SKM-1 treated with dmso at 0.1 percent for 144 hours (cell line): ENCODE results near the gene SH3RF3.
A peak's percentile ranks its signal among the peaks of the same experiment; 100 is the strongest.

ENCODE experiments used
- DNase-seq: peaks from one replicate; lab custom pipeline; 2025; ENCODE audit not compliant: unreplicated experiment; lab: John Stamatoyannopoulos, UW

The SH3RF3 gene

DNA sequence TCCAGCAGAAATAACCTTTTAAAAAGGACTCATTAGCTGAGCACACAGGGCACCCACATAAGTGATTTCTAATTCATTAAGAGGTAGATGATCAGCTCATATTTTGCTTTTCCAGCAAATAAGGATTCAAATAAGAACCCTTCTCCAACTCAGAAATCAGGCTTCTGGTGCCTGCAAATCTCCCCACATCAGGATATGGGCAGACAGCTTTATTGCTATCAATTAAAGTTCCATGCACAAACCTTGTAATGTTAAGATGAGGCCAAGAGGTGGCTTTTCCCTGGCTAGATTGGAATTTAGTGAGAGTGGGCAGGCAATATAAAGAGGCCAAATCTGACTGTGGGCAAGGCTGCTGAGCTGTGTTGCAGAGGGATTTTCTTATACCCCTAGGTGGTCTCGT lies 193.6 kb downstream of the SH3RF3 start:
- DNase-seq: no peak

DNA sequence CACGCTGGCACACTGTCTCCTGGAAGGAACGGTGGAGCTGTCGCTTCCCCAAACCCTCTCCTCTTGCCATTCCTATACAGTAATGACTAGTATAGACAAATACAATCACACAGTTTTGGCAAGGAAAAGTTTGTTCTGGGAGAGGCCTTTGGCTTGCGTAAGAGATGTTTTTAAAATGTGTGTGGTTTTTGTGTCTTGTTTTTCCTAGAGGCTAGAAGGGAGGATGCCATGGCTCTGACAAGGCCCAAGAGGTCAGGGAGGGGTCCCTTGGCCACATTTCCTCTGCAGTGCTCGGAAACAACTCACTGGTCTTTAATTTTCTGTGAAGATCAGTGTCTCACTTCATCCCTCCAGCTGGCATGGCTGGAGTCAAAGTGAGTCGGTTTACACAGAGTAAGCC lies 195.9 kb downstream of the SH3RF3 start:
- DNase-seq: no peak

DNA sequence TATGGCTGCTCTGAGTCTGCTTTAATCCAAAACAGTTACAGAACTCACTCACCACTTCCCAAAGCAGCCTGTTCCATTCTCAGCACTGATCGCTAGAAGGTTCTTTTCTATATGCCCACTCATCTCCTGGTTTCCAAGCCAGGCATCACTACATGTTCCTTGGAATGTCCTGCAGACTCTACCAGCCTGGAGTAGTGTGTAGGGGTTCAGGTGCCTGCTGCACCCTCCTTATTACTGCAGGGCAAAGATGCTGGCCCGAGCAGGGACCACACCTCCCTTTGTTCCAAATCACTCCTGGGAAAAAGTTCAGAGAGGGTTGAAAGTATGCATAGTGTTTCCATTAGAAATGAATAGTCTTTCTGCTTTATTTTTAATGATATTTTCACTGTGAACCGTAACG lies 196.6 kb downstream of the SH3RF3 start:
- no peak for DNase-seq

DNA sequence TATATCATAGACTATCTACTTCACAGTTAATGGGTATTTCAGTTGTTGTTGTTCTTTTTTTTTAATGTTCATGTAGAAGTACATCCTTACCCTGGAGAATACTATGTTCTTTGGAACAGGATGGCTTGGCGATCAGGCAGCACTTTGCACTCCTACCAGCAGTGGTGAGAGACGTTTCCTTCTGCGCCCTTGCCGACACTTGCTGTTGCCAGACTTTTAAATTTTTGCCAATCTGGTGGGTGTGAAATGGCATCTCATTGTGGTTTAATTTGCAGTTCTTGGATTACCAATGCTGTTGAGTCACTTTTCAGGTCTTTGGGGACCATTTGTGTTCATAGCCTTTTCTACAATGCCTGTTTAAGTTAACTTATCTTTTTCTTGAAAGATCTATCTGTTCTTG lies 197.3 kb downstream of the SH3RF3 start:
- DNase-seq: no peak

DNA sequence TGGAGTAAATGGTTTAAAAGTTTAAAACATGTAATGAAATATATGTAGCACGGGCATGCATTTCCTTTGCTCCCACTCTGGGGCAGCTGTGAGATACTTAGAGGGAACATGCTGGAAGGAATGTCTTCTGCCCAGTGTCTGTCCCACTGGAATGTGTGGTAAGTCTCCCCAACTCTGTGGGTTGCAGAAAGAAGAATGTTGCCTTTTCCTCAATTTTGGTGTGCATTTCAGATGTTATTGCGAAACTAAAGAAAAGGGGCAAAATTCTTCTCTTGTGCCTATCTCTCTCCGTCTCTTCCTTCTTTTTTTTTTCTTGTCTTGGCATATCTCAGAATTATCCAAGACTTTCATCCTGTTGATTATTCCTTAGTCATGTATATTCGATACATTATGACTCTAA lies 201.1 kb downstream of the SH3RF3 start:
- no peak for DNase-seq

DNA sequence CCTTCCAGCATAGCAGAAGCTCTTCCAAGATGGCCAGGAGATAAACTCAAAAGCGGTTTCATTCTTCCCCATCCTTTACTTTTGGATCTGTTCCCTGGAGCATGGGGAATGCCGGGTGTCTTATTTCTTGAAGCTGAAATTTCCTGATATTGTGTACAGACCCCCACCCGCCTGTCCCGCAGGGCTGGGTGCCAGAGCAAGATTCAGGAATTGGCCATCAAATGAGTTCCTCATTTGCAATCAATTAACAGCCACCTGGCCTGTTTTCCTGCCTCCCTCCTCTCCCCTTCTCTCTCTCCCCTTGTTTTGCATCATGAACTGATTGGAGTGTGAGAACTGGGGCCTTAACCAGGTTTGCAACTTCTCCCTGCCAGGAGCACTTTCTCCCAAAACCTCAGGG lies 202.1 kb downstream of the SH3RF3 start:
- no peak for DNase-seq

DNA sequence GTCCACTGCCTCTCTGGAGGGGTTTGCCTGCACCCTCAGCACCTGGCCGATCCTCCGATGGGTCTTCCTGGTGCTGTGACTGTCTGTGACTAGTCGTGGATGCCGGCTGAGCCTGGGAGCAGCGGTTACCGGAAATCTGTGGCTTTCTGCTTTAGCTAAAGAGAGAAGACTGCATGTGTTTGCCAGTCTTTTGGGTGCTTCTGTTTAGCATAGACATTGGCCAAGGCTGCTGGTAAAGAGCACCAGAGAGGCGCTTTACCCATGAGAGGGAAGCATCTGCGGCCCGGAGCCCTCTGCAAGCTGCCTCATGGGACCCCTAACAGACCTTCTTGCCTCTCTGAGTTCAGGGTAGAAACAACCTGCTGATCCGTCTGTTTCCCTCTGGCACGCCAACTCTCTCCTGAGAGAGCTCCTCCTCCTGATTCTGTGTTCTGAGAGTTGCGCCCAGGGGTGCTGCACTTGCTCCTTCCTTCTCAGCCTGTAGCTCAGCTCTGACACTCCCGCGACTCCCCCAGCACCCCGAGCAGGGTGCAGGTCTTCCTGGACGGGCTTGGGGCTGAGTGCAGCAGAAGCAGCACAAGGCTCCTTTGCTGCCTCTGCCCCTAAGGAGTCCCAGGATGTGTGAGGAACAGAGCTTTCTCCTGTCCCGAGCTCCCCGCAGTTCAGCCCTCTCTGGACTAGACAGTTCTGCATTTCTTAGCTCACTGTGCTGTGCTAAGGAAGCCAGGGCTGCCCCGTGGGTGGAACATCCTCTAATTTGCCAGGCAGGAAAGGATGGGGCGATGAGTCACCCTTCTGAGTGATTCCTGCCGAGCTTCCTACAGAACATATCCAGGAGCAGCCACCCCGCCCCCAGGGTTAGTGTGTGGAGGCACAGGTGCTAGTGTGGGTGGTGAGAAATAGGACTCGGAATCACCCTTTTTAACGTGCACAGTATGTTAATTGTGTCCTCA lies 203.2 kb downstream of the SH3RF3 start:
- DNase-seq: peak; percentile 68

DNA sequence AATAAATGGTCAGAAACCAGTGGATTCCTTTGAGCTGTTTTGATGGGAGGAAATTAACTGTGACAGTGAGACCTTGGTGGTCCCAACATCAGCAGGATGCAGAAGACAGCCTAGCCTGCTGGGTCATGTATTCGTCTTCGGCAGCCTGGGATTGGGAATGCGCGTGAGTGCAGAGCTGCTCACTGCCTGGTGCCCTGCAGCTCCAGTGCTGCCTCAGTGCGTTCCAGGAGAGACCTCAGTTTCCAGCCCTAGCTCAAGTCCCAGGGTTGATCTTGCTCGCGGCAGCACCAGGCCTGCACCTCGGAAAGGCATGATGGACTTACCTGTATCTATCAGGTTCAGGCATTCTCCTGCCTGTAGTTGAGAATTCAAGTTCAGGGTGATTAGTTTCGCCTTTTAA lies 203.9 kb downstream of the SH3RF3 start:
- no peak for DNase-seq

DNA sequence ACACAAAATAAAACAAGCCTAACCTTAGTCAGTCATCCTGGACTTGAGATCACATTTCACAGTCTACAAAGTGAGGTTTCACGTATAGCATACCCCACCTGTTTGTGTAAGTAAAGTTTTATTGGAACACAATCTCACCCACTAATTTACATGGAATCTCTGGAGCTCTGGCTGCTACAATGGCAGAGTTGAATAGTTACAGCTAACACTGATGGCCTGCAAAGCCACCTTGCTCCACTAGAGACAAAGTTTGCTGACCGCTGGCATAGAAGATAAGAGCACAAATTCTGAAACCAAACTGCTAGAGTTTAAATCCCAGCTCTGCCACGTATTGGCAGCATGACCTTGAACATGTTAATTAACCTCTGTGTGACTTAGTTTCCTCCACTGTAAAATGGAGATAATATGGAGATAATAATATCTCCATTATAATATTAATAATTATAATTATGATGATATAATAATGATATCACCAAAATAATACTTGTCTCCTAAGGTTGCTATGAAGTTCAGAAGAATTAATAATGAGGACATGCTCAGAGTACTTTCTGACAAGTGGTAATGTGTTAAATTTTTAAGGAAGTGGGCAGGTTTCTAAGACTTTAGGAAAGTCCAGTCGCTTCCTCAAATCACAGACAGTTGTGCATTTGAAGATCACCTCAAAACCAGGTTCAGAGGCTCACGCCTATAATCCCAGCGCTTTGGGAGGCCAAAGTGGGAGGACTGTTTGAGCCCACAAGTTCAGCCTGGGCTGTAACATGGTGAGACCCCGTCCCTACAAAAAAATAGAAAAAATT lies 204.6 kb downstream of the SH3RF3 start:
- peak; percentile 55 for DNase-seq

DNA sequence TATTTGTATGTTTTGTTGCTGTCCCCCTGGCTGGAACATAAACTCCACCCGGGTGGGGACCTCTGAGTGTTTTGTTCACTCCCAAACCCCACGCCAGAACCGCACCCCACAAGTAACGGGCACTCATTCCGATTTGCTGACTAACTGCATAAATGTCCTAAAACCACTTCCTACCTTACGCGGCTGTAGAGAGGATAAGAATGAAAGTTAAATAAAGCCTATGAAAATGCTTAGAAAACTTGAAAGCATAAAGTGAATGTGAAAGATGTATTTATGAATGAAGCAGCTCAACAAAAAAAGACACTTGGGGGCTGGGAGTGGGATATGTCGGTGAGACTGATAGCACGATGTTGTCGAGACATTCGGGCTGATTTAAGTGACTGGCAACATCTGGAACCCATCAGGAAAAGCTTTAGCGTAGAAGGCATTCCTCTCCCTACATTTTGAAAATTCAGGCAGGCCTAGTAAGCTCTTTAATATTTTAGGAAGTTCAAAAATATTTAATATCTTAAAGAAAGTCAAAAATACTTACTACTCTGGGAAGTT lies 206.7 kb downstream of the SH3RF3 start:
- DNase-seq: no peak

DNA sequence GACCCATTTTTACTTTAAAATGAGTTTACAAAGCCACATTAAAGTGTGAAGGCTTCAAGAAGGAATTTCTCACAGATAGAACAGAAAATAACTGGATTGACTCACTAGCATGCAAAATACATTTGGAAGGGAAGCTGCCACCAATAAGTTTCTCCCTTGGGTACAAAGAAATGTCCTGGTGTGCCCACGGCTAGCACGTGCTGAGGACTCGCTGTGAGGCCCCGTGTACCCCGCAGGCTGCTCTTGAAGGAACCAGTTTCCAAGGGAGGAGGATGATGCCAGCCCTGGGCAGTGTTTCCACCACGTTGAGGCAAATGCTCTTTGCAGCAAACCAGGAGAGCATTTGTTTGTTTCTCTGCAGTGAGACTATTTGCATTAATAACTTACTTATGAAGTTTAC lies 207.3 kb downstream of the SH3RF3 start:
- DNase-seq: no peak

DNA sequence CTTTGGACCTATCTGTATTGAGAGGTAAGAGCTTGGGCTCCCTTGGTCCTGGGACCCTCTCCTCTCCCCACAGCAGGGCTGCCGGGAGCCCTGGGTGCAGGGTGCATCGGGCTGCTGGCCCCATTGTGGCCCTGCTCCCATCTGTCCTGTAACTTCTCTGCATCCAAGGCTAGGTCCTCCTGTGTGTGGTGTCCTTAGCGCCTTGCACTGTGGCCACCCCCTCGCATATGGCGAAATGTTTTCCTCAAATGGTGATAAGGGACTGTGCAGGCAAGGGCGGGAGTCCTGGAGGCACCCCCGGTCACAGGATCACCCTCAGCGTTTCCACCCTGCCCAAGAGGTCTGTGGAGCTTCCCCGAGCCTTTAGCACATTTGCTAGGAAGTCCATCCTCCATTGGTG lies 208.2 kb downstream of the SH3RF3 start:
- no peak for DNase-seq

DNA sequence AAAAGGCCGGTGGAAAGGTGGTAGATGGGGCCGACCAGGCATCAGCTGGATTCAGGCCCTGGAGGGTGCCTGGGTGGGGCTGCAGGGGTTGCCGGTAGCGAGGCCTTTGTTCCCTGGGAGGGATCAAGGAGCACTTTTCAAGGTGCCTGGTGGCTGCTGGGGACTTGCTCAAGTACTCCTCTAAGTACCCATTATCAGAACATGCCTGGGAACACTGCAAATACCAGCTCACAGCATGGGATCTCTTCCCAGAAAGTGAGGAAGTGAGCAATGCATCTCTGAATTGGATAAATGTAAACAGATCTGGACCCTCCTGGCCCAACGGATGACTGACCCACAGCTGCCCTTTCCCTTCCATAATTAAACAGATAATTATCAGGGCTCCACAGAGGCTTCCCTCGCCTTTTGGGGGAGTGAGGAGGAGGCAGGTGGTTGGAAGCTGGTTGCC lies 210.5 kb downstream of the SH3RF3 start:
- DNase-seq: no peak

DNA sequence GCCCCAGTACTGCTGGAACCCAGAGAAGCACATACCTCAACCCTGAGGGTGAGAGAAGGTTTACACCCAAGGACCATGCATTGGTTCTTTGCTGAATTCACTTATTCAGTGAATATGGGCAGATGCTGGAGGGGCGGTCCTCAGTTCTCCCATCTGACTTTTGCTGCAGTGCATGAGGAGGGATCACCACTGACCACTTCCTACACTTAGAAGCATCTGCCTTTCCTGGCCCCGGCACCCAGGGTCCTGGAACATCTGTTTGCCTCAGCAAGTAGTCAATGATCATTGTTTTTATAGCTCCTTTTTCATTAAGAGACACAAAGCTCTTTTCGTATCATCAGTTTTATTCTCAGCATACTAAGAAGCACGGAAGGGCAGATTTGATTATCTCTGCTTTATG lies 211.4 kb downstream of the SH3RF3 start:
- DNase-seq: no peak

DNA sequence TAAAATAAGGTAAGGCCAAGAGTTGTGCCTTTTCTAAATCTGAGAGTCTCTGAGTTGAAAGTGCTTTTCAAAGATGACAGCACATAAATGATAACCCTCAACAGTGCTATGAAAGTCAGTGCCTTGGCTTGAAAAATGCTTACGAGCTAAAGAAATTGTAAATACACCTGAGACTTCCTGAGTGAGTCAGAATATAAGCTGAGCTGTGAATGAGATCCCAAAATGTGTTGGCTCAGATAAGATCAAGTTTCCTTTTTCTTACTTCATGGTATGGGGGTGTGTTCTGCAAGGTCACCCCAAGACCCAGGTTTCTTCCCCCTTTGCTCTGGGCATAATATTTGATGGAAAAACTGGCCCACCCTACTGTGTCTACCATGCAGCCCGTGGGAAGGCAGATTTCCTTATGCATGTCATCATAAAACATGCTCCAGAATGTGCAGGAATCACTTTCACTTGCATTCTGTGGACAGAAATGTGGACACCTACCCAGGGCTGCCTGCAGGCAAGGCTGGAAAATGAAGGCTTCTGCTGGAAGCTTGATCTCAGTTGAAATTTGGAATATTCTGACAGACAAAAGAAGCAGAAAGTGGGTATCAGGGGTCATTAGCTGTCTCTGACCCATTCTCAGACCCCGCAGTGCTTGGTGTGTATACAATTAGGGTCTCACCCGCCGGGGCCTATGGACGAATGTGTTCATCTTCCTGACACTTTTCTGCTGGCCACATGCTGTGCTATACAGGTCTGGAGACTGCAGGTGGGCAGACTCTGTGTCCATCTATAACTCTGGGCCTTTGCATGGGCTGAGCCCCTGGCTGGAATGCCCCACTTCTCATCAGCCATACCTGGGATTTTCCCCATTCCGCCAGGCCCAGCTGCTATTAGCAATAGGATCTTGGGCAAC lies 212.6 kb downstream of the SH3RF3 start:
- no peak for DNase-seq

DNA sequence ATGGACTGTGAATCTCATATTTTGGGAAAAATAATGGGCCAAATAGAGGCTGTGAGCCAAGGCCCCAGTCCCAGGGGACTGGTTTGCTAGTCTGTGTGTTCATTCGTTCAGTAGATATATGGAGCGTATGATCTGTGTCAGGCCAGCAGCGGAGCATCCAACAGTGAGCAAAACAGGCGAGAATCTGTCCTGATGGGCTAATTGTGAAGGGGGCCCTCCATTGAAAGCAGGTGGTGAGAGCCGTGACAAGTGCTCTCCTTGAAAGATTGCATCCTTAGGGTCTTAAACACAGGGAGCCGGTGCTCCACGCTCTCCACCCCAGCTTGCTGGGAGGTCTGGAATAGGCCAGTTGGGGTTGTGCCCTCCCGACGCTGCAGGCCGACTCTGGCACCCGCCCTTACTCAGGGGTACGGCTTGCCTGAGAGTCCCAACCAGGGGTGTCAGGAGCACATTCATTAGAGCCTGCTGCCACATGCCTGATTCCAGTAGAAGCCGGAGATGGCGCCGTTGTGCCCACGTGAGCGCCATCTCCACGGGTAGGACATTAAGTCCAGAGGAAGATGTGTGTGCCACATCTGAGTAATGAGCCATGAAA lies 213.3 kb downstream of the SH3RF3 start:
- DNase-seq: no peak

DNA sequence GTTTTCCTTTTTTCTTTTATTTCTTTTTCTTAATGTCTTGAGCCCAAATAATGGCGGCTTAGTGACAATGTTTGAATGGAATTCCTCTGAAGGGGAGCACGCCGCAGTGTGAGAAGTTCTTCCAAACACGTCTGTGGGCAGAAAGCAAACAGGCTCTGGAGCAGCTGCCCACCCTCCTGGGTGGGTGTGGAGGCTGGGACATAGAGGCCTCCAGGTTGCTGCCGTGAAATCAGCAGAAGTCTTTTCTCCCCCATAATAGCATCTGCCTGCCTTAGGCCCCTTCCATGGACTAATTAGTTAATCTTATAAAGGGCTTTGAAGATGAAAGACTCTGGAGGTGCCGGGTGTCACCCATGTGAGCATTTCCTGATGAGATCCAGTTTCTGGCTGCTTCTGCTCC lies 213.9 kb downstream of the SH3RF3 start:
- no peak for DNase-seq

DNA sequence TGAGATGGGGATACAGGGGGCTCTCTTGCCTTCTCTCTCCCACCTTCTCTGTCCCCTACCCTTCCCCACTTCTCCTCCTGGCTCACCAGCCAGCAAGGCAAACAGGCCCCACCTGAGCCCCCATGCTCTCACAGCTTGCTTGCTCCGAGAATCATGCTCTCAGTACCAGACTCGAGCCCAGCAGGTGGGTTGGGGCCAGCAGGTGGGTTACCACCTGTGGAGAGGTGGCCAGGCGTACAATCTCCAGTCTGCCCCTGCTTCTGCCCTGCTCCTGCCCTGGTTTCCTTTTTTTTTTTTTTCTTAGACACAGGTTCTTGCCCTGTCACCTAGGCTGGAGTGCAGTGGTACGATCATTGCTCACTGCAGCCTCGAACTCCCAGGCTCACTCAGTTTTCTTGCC lies 214.5 kb downstream of the SH3RF3 start:
- no peak for DNase-seq

DNA sequence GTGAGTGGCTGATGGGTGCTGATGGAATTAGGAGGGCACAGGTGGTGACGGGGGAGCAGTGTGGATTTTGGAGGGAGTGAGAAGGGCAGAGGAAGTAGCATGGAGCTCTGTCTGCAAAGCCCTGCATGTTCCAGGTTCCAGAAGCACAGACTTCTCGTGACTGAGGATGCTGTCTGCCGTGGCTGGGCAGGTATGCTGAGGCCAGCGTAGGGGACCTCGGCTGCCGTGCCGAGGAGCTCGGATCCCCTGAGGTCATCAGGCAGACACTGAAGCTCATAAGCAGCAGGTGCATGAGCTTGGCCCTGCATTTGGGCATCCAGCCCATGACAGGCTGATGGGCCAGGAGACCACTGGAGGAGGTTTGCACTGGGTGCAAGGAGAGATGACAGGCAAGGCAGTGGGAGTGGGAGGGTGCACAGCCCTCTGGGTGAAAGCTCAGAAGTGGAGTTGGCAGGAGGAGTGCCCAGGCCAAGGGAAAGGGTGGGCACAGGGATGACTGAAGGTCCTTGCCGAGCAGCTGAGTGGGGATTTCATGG lies 215.3 kb downstream of the SH3RF3 start:
- DNase-seq: no peak

DNA sequence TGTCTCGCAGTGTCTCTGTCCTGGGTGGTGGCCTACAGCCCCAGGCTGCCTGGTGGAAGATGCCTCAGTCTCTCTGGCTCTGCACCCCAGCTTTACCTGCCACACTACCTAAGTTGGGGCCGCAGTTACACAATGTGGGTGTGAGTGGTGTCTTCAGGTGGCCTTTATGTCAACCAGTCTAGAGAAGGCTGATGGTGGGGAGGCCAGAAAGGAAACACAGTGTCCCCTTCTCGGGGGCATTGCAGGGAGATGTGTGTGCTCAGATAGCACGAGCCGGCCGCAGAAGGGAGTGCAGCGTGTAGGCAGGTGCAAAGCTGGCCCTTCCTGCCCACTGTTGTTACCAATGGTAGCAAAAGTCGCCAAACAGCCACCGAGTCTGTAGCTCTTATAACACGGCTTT lies 216.1 kb downstream of the SH3RF3 start:
- no peak for DNase-seq
